Thoracic aorta (tissue), 2 donors: ENCODE results near the gene CLDN18. TPM values are rescaled to one million over a fixed set of nuclear protein-coding genes. Genes with fewer than 3 reads are reported as not detected.

Source experiments
- ATAC-seq: fragments of 150-250 bp; one replicate; pipeline ENCODE4 v1.8.0; 2017; ENCODE audit warnings: low read depth; ENCODE audit not compliant: insufficient number of reproducible peaks, low FRiP score
- DNase-seq: peaks from one replicate; pipeline ENCODE4 v3.0.0-alpha.2; 2020; ENCODE audit warnings: low spot score
- H3K27ac ChIP-seq, 2 donors: fragments of 200-600 bp; sonication (generic); 1 replicate in 1 of 2; 2 replicates in 1 of 2; pipeline ENCODE4 v1.5.1; 2016; ENCODE audit warnings: mild to moderate bottlenecking in 2 of 2, moderate library complexity in 2 of 2
- H3K27me3 ChIP-seq: fragments of 200-600 bp; sonication (generic); replicated peaks from 2 replicates; pipeline ENCODE4 v1.6.0; 2016; ENCODE audit warnings: mild to moderate bottlenecking; ENCODE audit not compliant: insufficient read depth
- H3K36me3 ChIP-seq: fragments of 200-600 bp; sonication (generic); one replicate; pipeline ENCODE4 v1.5.1; 2016
- H3K4me1 ChIP-seq, 2 donors: fragments of 200-600 bp; sonication (generic); 1 replicate in 1 of 2; 2 replicates in 1 of 2; pipeline versions ENCODE4 v1.5.1 to v1.6.0; 2016; ENCODE audit warnings: low read depth in 2 of 2, mild to moderate bottlenecking in 1 of 2; ENCODE audit not compliant: control insufficient read depth in 1 of 2
- H3K4me3 ChIP-seq: fragments of 200-600 bp; sonication (generic); 2 replicates; pipeline ENCODE4 v1.5.1; 2016; ENCODE audit warnings: mild to moderate bottlenecking
- H3K9me3 ChIP-seq: fragments of 200-600 bp; sonication (generic); 2 replicates; pipeline ENCODE4 v1.5.1; 2016
- CTCF ChIP-seq: fragments of 200-600 bp; sonication (generic); IDR thresholded peaks from one replicate; pipeline ENCODE4 v1.5.1; 2019; ENCODE audit warnings: antibody characterized with exemption
- total RNA-seq, 2 donors: library from RNA; depleted of rRNA; stranded (reverse); fragments of >200 nt; gene quantifications; one replicate each; pipeline versions ENCODE4 v1.1.0 to v1.2.3, GENCODE V29; 2016

Gene CLDN18
- total RNA-seq, 2 donors from 2014 or later, result 7.3 TPM; not detected in 1

DNA sequence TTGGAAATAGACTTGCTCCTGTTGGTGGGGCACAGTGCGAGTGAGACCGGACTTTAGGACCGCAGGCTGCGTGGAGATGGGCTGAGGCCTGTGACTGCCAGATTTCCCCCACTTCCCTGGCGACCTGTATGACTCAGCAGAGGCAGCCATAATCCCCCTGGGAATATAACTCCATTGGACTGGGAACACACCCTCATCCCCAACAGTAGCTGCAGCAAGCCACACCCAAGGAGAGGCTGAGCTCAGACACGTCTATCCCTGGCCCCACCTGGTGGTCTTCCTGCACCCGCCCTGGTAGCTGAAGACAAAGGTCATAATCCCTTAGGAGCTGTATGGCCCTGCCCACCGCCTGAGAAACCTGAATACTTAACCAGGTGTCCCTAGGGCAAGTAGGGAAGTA is 62.8 kb downstream of the CLDN18 start:
- H3K36me3 ChIP-seq, result peaks cover 35% of the 10 kb centered on the region
- no peaks in the 10 kb centered on the region for H3K27me3 ChIP-seq
- H3K4me1 ChIP-seq, result no peaks in the 10 kb centered on the region
- no peak overlapping the region for H3K4me3 ChIP-seq
- no peak for TF ChIP-seq CTCF
- H3K9me3 ChIP-seq, result no peaks in the 10 kb centered on the region
- DNase-seq (no peak), ATAC-seq (no peak)
- H3K27ac ChIP-seq, result no peak overlapping the region

GRCh38 chr3:138078096-138078495 is 68.1 kb downstream of the CLDN18 start:
- ATAC-seq, result no peak

GRCh38 chr3:138078901-138079344 is 69.0 kb downstream of the CLDN18 start:
- H3K4me1 ChIP-seq, result no peaks in the 10 kb centered on the region
- no peak overlapping the region for H3K27ac ChIP-seq
- no peaks in the 10 kb centered on the region for H3K9me3 ChIP-seq
- no peaks in the 10 kb centered on the region for H3K27me3 ChIP-seq
- no peak overlapping the region for H3K4me3 ChIP-seq
- no peak for ATAC-seq
- DNase-seq, result no peak
- no peak for TF ChIP-seq CTCF
- H3K36me3 ChIP-seq, result peaks cover 36% of the 10 kb centered on the region

More at GRCh38 chr3:138078096-138078495, 68.1 kb downstream of the CLDN18 start:
- Histone ChIP-seq H3K4me3 (no peak overlapping the region), H3K27ac (no peak overlapping the region), H3K27me3 (no peaks in the 10 kb centered on the region), H3K9me3 (no peaks in the 10 kb centered on the region), H3K4me1 (no peaks in the 10 kb centered on the region), H3K36me3 (peaks cover 36% of the 10 kb centered on the region)
- no peak for TF ChIP-seq CTCF
- DNase-seq, result no peak

GRCh38 chr3:138079901-138080300 is 69.9 kb downstream of the CLDN18 start:
- H3K36me3 ChIP-seq, result peaks cover 40% of the 10 kb centered on the region
- no peaks in the 10 kb centered on the region for H3K9me3 ChIP-seq
- DNase-seq, result no peak
- no peak for ATAC-seq
- no peak overlapping the region for H3K4me3 ChIP-seq
- no peak for TF ChIP-seq CTCF
- no peak overlapping the region for H3K27ac ChIP-seq
- H3K4me1 ChIP-seq, result no peaks in the 10 kb centered on the region
- no peaks in the 10 kb centered on the region for H3K27me3 ChIP-seq

DNA sequence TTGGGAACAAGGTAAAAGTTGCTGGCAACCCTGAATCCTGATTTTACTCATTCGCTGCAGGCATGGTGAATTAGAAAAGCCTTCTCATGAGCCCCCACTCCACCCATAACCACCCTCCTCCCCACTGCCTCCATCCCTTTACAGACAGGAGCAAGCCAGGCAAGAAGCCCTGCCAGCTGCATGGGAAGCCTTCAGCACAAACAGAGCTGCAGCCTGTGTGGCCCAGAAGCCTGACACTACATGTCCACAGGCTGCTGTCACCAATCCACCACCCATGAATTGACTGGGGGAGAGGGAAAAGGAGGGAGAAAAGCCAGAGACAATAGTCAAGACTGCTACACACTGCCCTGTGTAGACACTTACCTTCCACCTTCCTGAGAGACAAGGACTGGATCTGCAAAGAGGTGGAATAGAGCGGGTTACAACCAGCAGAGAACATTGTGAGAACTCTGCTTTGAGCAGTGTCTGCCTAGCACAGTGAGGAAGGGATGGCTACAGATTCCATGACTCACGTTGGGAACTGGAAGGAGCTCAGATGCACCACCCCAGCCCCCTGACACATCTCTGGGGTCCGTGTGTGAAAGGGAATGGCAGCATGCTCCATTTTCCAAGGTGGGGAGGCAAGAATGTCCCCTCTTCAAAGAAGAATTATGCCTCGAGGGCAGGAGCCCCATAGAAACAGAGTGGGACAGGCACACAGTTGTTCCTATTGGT is 71.6 kb downstream of the CLDN18 start:
- Histone ChIP-seq H3K27me3 (no peaks in the 10 kb centered on the region), H3K4me3 (no peak overlapping the region), H3K9me3 (no peaks in the 10 kb centered on the region), H3K36me3 (peaks cover 40% of the 10 kb centered on the region), H3K4me1 (no peaks in the 10 kb centered on the region), H3K27ac (no peak overlapping the region)
- ATAC-seq (no peak), DNase-seq (no peak)
- TF ChIP-seq CTCF, result no peak
